ENCODE data around the gene CDC42EP4.

Gene CDC42EP4

DNA sequence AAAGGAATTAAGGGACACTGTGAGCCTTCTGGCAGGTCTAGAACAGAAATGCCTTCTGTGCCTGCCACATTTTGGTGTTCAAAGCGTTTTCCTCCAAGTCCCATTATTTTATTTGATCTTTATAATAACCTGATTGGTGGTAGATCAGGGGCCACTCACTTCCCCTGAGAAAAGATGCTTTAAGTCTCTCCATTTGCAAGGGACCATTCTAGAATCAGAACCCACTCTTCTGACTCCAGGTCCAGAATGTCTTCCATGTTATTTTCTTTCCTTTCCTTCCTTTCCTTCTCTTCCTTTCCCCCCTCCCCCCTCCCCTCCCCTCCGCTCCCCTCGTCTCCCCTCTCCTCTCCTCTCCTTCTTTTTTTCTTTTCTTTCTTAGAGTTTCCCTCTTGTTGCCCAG, 19.3 kb upstream of the CDC42EP4 start:
- DNase-seq (ENCODE audit: low read depth) = no peak
- no peak for TF ChIP-seq CTCF (IDR thresholded peaks at IDR 0.05; ENCODE audit: insufficient read depth, low read depth, low read length, missing control alignments)

GRCh38 chr17:73327676-73328075, 15.9 kb upstream of the CDC42EP4 start:
- no peak overlapping the region for H3K4me3 ChIP-seq (ENCODE audit: low read depth, low read length)
- no peak for TF ChIP-seq CTCF (IDR thresholded peaks at IDR 0.05; ENCODE audit: insufficient read depth, low read depth, low read length, missing control alignments)
- DNase-seq (ENCODE audit: low read depth) = no peak

More for the DNA sequence above, 19.3 kb upstream of the CDC42EP4 start:
- H3K4me3 ChIP-seq (ENCODE audit: low read depth, low read length) = no peak overlapping the region

DNA sequence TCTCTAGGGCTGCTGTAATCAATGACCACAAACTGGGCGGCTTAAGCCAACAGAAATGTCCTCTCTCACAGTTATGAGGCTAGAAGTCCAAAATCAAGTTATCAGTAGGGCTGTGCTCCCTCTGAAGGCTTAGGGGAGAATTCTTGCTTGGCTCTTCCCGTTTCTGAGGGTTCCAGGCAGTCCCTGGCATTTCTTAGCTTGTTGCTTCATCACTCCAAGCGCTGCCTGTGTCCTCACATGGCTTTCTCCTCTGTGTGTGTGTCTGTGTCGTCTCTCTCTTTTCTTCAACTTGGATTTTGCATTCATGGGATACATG, 13.7 kb upstream of the CDC42EP4 start:
- no peak for TF ChIP-seq CTCF (IDR thresholded peaks at IDR 0.05; ENCODE audit: insufficient read depth, low read depth, low read length, missing control alignments)
- DNase-seq (ENCODE audit: low read depth) = no peak

DNA sequence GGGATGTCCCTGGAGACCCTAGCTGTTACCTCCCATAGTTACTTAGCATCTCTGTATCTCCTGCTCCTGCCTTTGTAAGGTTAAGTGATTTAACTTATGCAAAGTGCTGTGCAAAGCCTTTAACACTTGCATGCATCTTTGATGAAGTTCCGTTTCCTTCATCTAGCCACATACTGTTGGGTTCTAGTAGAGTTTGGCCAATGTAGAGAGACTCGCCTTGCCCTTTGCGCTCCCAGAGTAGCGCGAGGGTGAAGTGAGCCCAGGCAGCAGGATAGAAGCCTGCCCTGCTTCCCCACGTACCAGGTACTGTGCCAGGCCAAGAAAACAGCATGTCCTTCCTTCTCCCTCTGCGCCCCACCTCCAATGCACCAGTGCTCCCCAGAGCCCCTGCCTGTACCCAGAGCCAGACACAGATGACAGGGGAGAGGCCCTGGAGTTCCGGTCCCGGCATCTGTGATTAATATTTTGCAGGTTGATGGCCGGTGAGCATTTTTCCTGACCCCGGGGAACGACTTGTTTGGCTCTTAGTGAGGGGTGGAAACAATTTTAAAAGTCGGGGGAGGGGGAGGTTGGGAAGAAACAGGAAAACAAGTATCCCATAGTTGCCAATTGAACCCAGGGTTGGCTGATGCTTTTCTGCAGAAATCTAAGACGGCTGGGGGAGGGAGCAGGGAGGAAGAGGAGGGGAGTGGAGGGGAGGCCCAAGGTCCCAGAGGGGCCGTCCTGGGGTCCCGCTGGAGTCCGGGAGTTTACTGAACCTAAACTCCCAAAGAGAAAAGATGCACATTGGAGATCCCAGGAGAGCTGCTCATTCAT, 13.1 kb upstream of the CDC42EP4 start:
- no peak overlapping the region for H3K4me3 ChIP-seq (ENCODE audit: low read depth, low read length)
- DNase-seq (ENCODE audit: low read depth) = no peak
- no peak for TF ChIP-seq CTCF (IDR thresholded peaks at IDR 0.05; ENCODE audit: insufficient read depth, low read depth, low read length, missing control alignments)

More for the DNA sequence above, 13.7 kb upstream of the CDC42EP4 start:
- H3K4me3 ChIP-seq (ENCODE audit: low read depth, low read length) = no peak overlapping the region

GRCh38 chr17:73324160-73324475, 12.3 kb upstream of the CDC42EP4 start:
- no peak overlapping the region for H3K4me3 ChIP-seq (ENCODE audit: low read depth, low read length)
- no peak for DNase-seq (ENCODE audit: low read depth)
- no peak for TF ChIP-seq CTCF (IDR thresholded peaks at IDR 0.05; ENCODE audit: insufficient read depth, low read depth, low read length, missing control alignments)

DNA sequence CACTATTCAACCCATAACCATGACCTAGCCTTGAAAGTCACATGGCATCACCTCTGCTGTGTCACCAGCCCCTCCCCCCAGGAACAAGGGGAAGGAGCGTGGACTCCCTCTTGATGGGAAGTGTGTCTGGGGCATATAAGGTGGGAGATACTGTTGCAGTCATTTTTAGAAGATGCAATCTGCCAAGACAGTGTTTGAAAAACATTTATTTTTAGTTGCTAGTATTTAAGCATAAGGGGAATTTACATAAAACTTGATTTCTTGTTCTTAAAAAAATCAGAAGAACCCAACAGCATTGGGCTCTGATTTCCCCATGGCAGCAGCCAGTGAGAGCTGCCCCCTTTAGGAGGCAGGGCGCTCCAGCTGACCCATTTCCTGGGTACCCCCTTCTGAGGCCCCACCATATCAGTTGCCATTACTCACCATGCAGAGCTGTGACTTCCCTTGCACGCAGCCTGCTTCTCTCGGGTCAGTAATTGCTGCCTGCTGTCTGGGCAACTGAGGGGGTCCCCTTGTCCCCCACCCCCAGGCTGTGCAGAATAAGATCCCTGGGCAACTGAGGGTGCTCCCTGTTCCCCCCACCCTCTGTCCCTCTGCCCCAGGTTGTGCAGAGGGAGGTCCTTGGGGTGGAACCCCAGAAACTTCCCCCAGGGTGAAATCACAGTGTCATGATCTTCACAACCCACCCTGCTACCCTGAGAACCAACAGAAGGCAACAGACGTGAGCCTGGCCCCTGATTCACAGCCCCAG, 11.8 kb upstream of the CDC42EP4 start:
- H3K4me3 ChIP-seq (ENCODE audit: low read depth, low read length) = no peak overlapping the region
- no peak for TF ChIP-seq CTCF (IDR thresholded peaks at IDR 0.05; ENCODE audit: insufficient read depth, low read depth, low read length, missing control alignments)
- no peak for DNase-seq (ENCODE audit: low read depth)

All from GM12865 (cell line).